Skeletal muscle satellite cell (primary cell): Measurements from ENCODE around the gene PSMD12. TPM values are rescaled to one million over a fixed set of nuclear protein-coding genes. Genes with fewer than 3 reads are reported as not detected.

Experiments
- H3K27me3 ChIP-seq: 2 replicates; pipeline ENCODE4 v1.7.0; 2013; ENCODE audit warnings: low read length; ENCODE audit not compliant: control insufficient read depth, insufficient read depth
- H3K36me3 ChIP-seq: 2 replicates; pipeline ENCODE4 v1.7.0; 2013; ENCODE audit warnings: mild to moderate bottlenecking, control low read depth, low read length; ENCODE audit not compliant: insufficient read depth
- H3K4me1 ChIP-seq: 2 replicates; pipeline ENCODE4 v1.7.0; 2013; ENCODE audit warnings: low read length; ENCODE audit not compliant: control insufficient read depth, insufficient read depth
- H3K4me2 ChIP-seq: 2 replicates; pipeline ENCODE4 v1.7.0; 2013; ENCODE audit warnings: mild to moderate bottlenecking, low read length
- H3K4me3 ChIP-seq: 2 replicates; pipeline ENCODE4 v1.7.0; 2013; ENCODE audit warnings: low read length
- H3K9ac ChIP-seq: 2 replicates; pipeline ENCODE4 v1.7.0; 2013; ENCODE audit warnings: mild to moderate bottlenecking, low read depth, low read length, moderate library complexity
- H3K9me3 ChIP-seq: replicated peaks from 2 replicates; pipeline ENCODE4 v1.7.0; 2013; ENCODE audit warnings: mild to moderate bottlenecking, control low read depth, low read length
- small RNA-seq: library from RNA; depleted of rRNA; stranded (forward); fragments of <200 nt; gene quantifications from one replicate; pipeline ENCODE3, GENCODE V24; 2012

The PSMD12 gene

GRCh38 chr17:67293251-67294203, 72.8 kb downstream of the PSMD12 start:
- Histone ChIP-seq H3K36me3 (no peaks in the 10 kb centered on the region), H3K4me3 (no peak overlapping the region), H3K9ac (no peak overlapping the region), H3K9me3 (no peaks in the 10 kb centered on the region), H3K4me2 (peak overlapping the region; percentile 62), H3K4me1 (peaks cover 5% of the 10 kb centered on the region), H3K27me3 (no peaks in the 10 kb centered on the region)

GRCh38 chr17:67290711-67291291, 75.6 kb downstream of the PSMD12 start:
- Histone ChIP-seq H3K4me2 (no peak overlapping the region), H3K4me3 (no peak overlapping the region), H3K9ac (no peak overlapping the region), H3K4me1 (peaks cover 5% of the 10 kb centered on the region), H3K27me3 (no peaks in the 10 kb centered on the region), H3K36me3 (no peaks in the 10 kb centered on the region), H3K9me3 (no peaks in the 10 kb centered on the region)

- Histone ChIP-seq H3K9ac (no peak overlapping the region), H3K4me2 (no peak overlapping the region), H3K9me3 (no peaks in the 10 kb centered on the region), H3K27me3 (no peaks in the 10 kb centered on the region), H3K36me3 (no peaks in the 10 kb centered on the region), H3K4me1 (peaks cover 5% of the 10 kb centered on the region), H3K4me3 (no peak overlapping the region)
Measured at GRCh38 chr17:67290244-67290643, 76.1 kb downstream of the PSMD12 start.

- Histone ChIP-seq H3K9me3 (no peaks in the 10 kb centered on the region), H3K4me2 (peak overlapping the region; percentile 66), H3K4me1 (peaks cover 5% of the 10 kb centered on the region), H3K27me3 (no peaks in the 10 kb centered on the region), H3K9ac (no peak overlapping the region), H3K36me3 (no peaks in the 10 kb centered on the region), H3K4me3 (no peak overlapping the region)
Measured at GRCh38 chr17:67289181-67289876, 77.0 kb downstream of the PSMD12 start.

Small RNAs within 50 kb of the gene (small RNA-seq; reads per million reads assigned to genes)
- gene RF00019: not detected
